Endothelial cell of umbilical vein (primary cell): ENCODE measurements around the gene SPRED2. TPM values are rescaled to one million over a fixed set of nuclear protein-coding genes. Genes with fewer than 3 reads are reported as not detected.

Experiments
- BruUV-seq: library from RNA; stranded (reverse); fragments of 400-500 nt; replicated peaks from 2 replicates; lab custom pipeline; 2021; lab: Mats Ljungman, UMichigan
- CTCF ChIA-PET: fragments of 300-600, 350-600 bp; sonication (Branson Sonifier 250); formaldehyde crosslinking; loops from one replicate; lab custom pipeline; 2021; ENCODE audit warnings: antibody characterized with exemption, inconsistent platforms; lab: Charles Lee
- POLR2A ChIA-PET: fragments of 300-600, 350-600 bp; sonication (Branson Sonifier 250); formaldehyde crosslinking; loops from one replicate; lab custom pipeline; 2021; ENCODE audit warnings: antibody characterized with exemption, inconsistent platforms; lab: Charles Lee
- DNase-seq: peaks from one replicate; pipeline ENCODE4 v3.0.0-alpha.2; 2011; ENCODE audit warnings: low read depth, low spot score
- FAIRE-seq: peaks from 2 replicates; lab custom pipeline; 2011; peaks lifted over from hg19 to GRCh38; lab: Jason Lieb, UNC
- H2AFZ ChIP-seq: 2 replicates; pipeline ENCODE4 v1.6.0; 2012; ENCODE audit warnings: low read depth, low read length, control low read depth, inconsistent platforms
- H3K27ac ChIP-seq: 2 replicates; pipeline ENCODE4 v1.5.1; 2011; ENCODE audit warnings: low read depth, mild to moderate bottlenecking, control low read depth, low read length, moderate library complexity; ENCODE audit not compliant: insufficient read depth
- H3K27me3 ChIP-seq, 2 experiments: 2 replicates each; pipeline versions ENCODE4 v1.6.0 to v1.6.1; 2011; ENCODE audit warnings: low read length in 2 of 2, mixed read lengths in 1 of 2; ENCODE audit not compliant: control insufficient read depth in 2 of 2, insufficient read depth in 2 of 2
- H3K36me3 ChIP-seq, 2 experiments: 2 replicates in 1 of 2; 3 replicates in 1 of 2; pipeline ENCODE4 v1.5.1; 2011; ENCODE audit warnings: low read length in 2 of 2, mild to moderate bottlenecking in 1 of 2, moderate library complexity in 1 of 2; ENCODE audit not compliant: control insufficient read depth in 2 of 2, insufficient read depth in 2 of 2; ENCODE audit errors: extremely low read depth in 1 of 2
- H3K4me1 ChIP-seq: 3 replicates; pipeline ENCODE4 v1.5.1; 2011; ENCODE audit warnings: mild to moderate bottlenecking, low read length; ENCODE audit not compliant: control insufficient read depth, insufficient read depth; ENCODE audit errors: extremely low read depth
- H3K4me2 ChIP-seq: 2 replicates; pipeline ENCODE4 v1.6.1; 2011; ENCODE audit warnings: low read length, control low read depth, mixed read lengths; ENCODE audit not compliant: insufficient read depth
- H3K4me3 ChIP-seq, 3 experiments: fragments of 200-600 bp in 1 of 3; sonication (generic), shearing (Covaris generic) in 1 of 3; replicated peaks in 1 of 3; 2 replicates each; pipeline ENCODE4 v1.5.1; 2011 to 2016; ENCODE audit warnings: control low read depth in 3 of 3, low read length in 3 of 3, mild to moderate bottlenecking in 2 of 3, inconsistent platforms in 1 of 3, low read depth in 1 of 3, moderate library complexity in 1 of 3; ENCODE audit not compliant: insufficient read depth in 1 of 3
- H3K79me2 ChIP-seq: 2 replicates; pipeline ENCODE4 v1.6.0; 2012; ENCODE audit warnings: low read length, inconsistent platforms; ENCODE audit not compliant: control insufficient read depth, insufficient read depth
- H3K9ac ChIP-seq: replicated peaks from 2 replicates; pipeline ENCODE3; 2011; ENCODE audit warnings: low read length, control low read depth; ENCODE audit not compliant: insufficient read depth; ENCODE audit errors: extremely low read depth
- H3K9me1 ChIP-seq: replicated peaks from 3 replicates; pipeline ENCODE4 v1.6.0; 2011; ENCODE audit warnings: mild to moderate bottlenecking, low read length; ENCODE audit not compliant: control insufficient read depth, insufficient read depth; ENCODE audit errors: extremely low read depth
- H3K9me3 ChIP-seq: replicated peaks from 2 replicates; pipeline ENCODE4 v1.5.1; 2012; ENCODE audit warnings: low read length, inconsistent platforms; ENCODE audit not compliant: control insufficient read depth, insufficient read depth
- H4K20me1 ChIP-seq: replicated peaks from 2 replicates; pipeline ENCODE3; 2011; ENCODE audit warnings: mild to moderate bottlenecking, low read length; ENCODE audit not compliant: control insufficient read depth, insufficient read depth; ENCODE audit errors: extremely low read depth
- CTCF ChIP-seq, 2 donors: IDR thresholded peaks; 1 replicate in 1 of 2; 2 replicates in 1 of 2; pipeline ENCODE4 v1.5.1; 2011; ENCODE audit warnings: low read length in 2 of 2, mild to moderate bottlenecking in 2 of 2, moderate library complexity in 2 of 2, control low read depth in 1 of 2, inconsistent platforms in 1 of 2, low read depth in 1 of 2; ENCODE audit not compliant: insufficient read depth in 1 of 2; ENCODE audit errors: extremely low read depth in 1 of 2
- EZH2 ChIP-seq: IDR thresholded peaks from 2 replicates; pipeline ENCODE4 v1.6.1; 2012; ENCODE audit warnings: borderline replicate concordance, low read depth, mild to moderate bottlenecking, moderate library complexity, low read length, inconsistent platforms; ENCODE audit not compliant: severe bottlenecking
- FOS ChIP-seq: IDR thresholded peaks from 2 replicates; pipeline ENCODE4 v1.6.1; 2011; ENCODE audit warnings: mild to moderate bottlenecking, low read length, moderate library complexity, borderline replicate concordance; ENCODE audit not compliant: insufficient read depth
- GATA2 ChIP-seq: IDR thresholded peaks from 2 replicates; pipeline ENCODE4 v1.7.0; 2011; ENCODE audit warnings: low read depth, mild to moderate bottlenecking, moderate library complexity, mixed read lengths, low read length; ENCODE audit not compliant: insufficient read length, insufficient read depth
- JUN ChIP-seq: IDR thresholded peaks from 2 replicates; pipeline ENCODE4 v1.6.1; 2011; ENCODE audit warnings: borderline replicate concordance, low read depth; ENCODE audit not compliant: insufficient read length, insufficient read depth
- MAX ChIP-seq: IDR thresholded peaks from 2 replicates; pipeline ENCODE4 v1.6.1; 2011; ENCODE audit not compliant: insufficient read depth, insufficient read length
- MYC ChIP-seq: IDR thresholded peaks from one replicate; pipeline ENCODE4 v1.6.1; 2011; ENCODE audit warnings: mild to moderate bottlenecking, low read depth, low read length
- POLR2A ChIP-seq: IDR thresholded peaks from 2 replicates; pipeline ENCODE4 v1.6.1; 2012; ENCODE audit warnings: low read depth, mild to moderate bottlenecking, control low read depth, low read length
- POLR2AphosphoS5 ChIP-seq: IDR thresholded peaks from 2 replicates; pipeline ENCODE4 v1.6.1; 2012; ENCODE audit warnings: low read depth, mild to moderate bottlenecking, control low read depth, low read length, moderate library complexity; ENCODE audit not compliant: insufficient read depth
- dilution Hi-C: fragments of 300-500 bp; cut with MboI; formaldehyde crosslinking; loops from one replicate; pipeline ENCODE4 v1.15.0; 2019; ENCODE audit warnings: low sequenced_read_pairs; ENCODE audit not compliant: extremely low pct_ligation_motif_present
- intact Hi-C: fragments of 100-400 bp; cut with micrococcal nuclease; formaldehyde crosslinking; loops from one replicate; pipeline ENCODE4 v1.10.0; 2022
- polyA plus RNA-seq, 4 experiments: library from polyadenylated mRNA; depleted of rRNA in 3 of 4; stranded (reverse) in 3 of 4; unstranded in 1 of 4; fragments of >200 nt; gene quantifications; 2 replicates each; pipeline versions ENCODE4 v1.2.1 to v1.2.3, GENCODE V29; 2011 to 2012; ENCODE audit warnings: missing spikeins in 1 of 4
- total RNA-seq: library from RNA; stranded (reverse); gene quantifications from 2 replicates; pipeline ENCODE4 v1.2.3, GENCODE V29; 2021

Gene SPRED2
- total and polyA plus RNA-seq, 2 donors (not counting 3 experiments of a cell fraction or from before 2014, with no cell fraction given) = 3.6 to 9.6 TPM

GRCh38 chr2:65378290-65378689 is 54.1 kb downstream of the SPRED2 start:
- H3K79me2 ChIP-seq = no peaks in the 10 kb centered on the region
- DNase-seq = no peak
- no peak overlapping the region for H3K4me3 ChIP-seq
- no TSS peak for BruUV-seq
- intact Hi-C loops = no loop called here
- H3K27me3 ChIP-seq = peaks cover 55 to 56% of the 10 kb centered on the region in 2 experiments
- H2AFZ ChIP-seq = no peak overlapping the region
- H4K20me1 ChIP-seq = no peaks in the 10 kb centered on the region
- H3K9ac ChIP-seq = no peak overlapping the region
- no peak for FAIRE-seq
- no peaks in the 10 kb centered on the region for H3K36me3 ChIP-seq
- TF ChIP-seq GATA2 (no peak), EZH2 (no peak), MYC (no peak), POLR2AphosphoS5 (no peak), MAX (no peak), CTCF (IDR thresholded peaks at IDR 0.05; ENCODE audit: extremely low read depth in 1 of 2, insufficient read depth in 1 of 2, low read depth in 1 of 2, low read length in 2 of 2) (no peak), POLR2A (no peak), FOS (no peak), JUN (no peak)
- dilution Hi-C loops = no loop called here
- no peak overlapping the region for H3K4me2 ChIP-seq
- H3K4me1 ChIP-seq = peaks cover 18% of the 10 kb centered on the region
- H3K9me1 ChIP-seq = no peaks in the 10 kb centered on the region
- ChIA-PET CTCF (interaction anchor here (0.6 to 1.5 kb wide), 6 partner anchors 11 to 151 kb away, joined by 3 to 9 read pairs (median 4); partner anchors contain the start of gene ACTR2), POLR2A (no interaction called here)
- no peaks in the 10 kb centered on the region for H3K9me3 ChIP-seq
- no peak overlapping the region for H3K27ac ChIP-seq
